Measurements from ENCODE around the gene BLTP2.

- no peak for TF ChIP-seq CTCF (IDR thresholded peaks at IDR 0.05; ENCODE audit: low read length)
- TF ChIP-seq EZH2 (IDR thresholded peaks at IDR 0.05; ENCODE audit: borderline replicate concordance, low read length): no peak
Measured at GRCh38 chr17:28657756-28658155, 12.8 kb upstream of the BLTP2 start.
